ENCODE results near the gene PGGHG. TPM values are rescaled to one million over a fixed set of nuclear protein-coding genes. Genes with fewer than 3 reads are reported as not detected.

PGGHG gene
- total RNA-seq = 10 to 100 TPM; 11.4 to 15.3 (median 13.6) TPM
- 10 to 100 TPM in 1 of 3 donors, 1 to 10 TPM in 2; 1.6 to 68.0 (median 3.6) TPM for polyA plus RNA-seq

- TF ChIP-seq CTCF (IDR thresholded peaks at IDR 0.05) (no peak), POLR2A (IDR thresholded peaks at IDR 0.05) (no peak), EP300 (IDR thresholded peaks at IDR 0.05) (no peak), POLR2AphosphoS5 (IDR thresholded peaks at IDR 0.05) (peak in 2 of 4 donors; percentile 12 to 35)
Measured at GRCh38 chr11:288478-289397, at the start of gene PGGHG. Gene PGGHG, plus strand, starts transcription at chr11:289126. Its CDS starts 691 bp downstream, at chr11:289817.

GRCh38 chr11:240315-240714 is 48.6 kb upstream of the PGGHG start:
- Histone ChIP-seq H3K36me3 (peaks cover 18 to 64% (median 18%) of the 10 kb centered on the region in 4 donors), H3K4me1 (peaks cover 0 to 22% (median 19%) of the 10 kb centered on the region in 4 donors), H3K9me3 (no peaks in the 10 kb centered on the region), H3K27ac (no peak overlapping the region), H3K27me3 (no peaks in the 10 kb centered on the region), H3K4me3 (no peak overlapping the region)
- WGBS, 2 donors = 57 to 72% methylated on average over 1 of the region's 1 CpG
- peak; percentile 27 for DNase-seq
- TF ChIP-seq POLR2AphosphoS5 (IDR thresholded peaks at IDR 0.05) (no peak), POLR2A (IDR thresholded peaks at IDR 0.05) (no peak), CTCF (IDR thresholded peaks at IDR 0.05) (no peak), EP300 (IDR thresholded peaks at IDR 0.05) (no peak)
- intact Hi-C loops (cut with DNase I) = no loop called here

More at GRCh38 chr11:288478-289397, at the start of gene PGGHG:
- intact Hi-C loops (cut with DNase I) = loop anchor here (2.0 to 5.0 kb wide), 4 partner anchors 36 to 164 kb away; partner anchors contain the start of genes PSMD13, PTDSS2 and SIRT3
- Histone ChIP-seq H3K9me3 (no peaks in the 10 kb centered on the region), H3K4me1 (peaks cover 0 to 21% (median 17%) of the 10 kb centered on the region in 4 donors), H3K36me3 (peaks cover 0 to 11% (median 0%) of the 10 kb centered on the region in 4 donors), H3K27ac (peak within 1 kb of the TSS; percentile 50 to 70 (median 66)), H3K4me3 (peak within 1 kb of the TSS; percentile 46 to 77 (median 68)), H3K27me3 (peaks cover 6 to 40% (median 19%) of the 10 kb centered on the region in 3 donors)
- peak; percentile 87 for DNase-seq
- WGBS, 2 donors = 1% methylated on average over 112 of the region's 112 CpGs

GRCh38 chr11:241634-242033 is 47.3 kb upstream of the PGGHG start:
- Histone ChIP-seq H3K4me3 (no peak overlapping the region), H3K27me3 (no peaks in the 10 kb centered on the region), H3K27ac (no peak overlapping the region), H3K4me1 (peaks cover 0 to 18% (median 14%) of the 10 kb centered on the region in 4 donors), H3K36me3 (peaks cover 25 to 77% (median 29%) of the 10 kb centered on the region in 4 donors), H3K9me3 (no peaks in the 10 kb centered on the region)
- intact Hi-C loops (cut with DNase I) = no loop called here
- TF ChIP-seq EP300 (IDR thresholded peaks at IDR 0.05) = no peak
- TF ChIP-seq CTCF (IDR thresholded peaks at IDR 0.05) = no peak
- TF ChIP-seq POLR2A (IDR thresholded peaks at IDR 0.05) = no peak
- TF ChIP-seq POLR2AphosphoS5 (IDR thresholded peaks at IDR 0.05) = no peak
- peak; percentile 32 for DNase-seq
- WGBS, 2 donors = 95 to 96% methylated on average over 5 of the region's 5 CpGs

GRCh38 chr11:244376-244775 is 44.5 kb upstream of the PGGHG start:
- no peaks in the 10 kb centered on the region for H3K9me3 ChIP-seq
- H3K27ac ChIP-seq = no peak overlapping the region
- no peaks in the 10 kb centered on the region for H3K27me3 ChIP-seq
- intact Hi-C loops (cut with DNase I) = no loop called here
- peaks cover 42 to 97% (median 54%) of the 10 kb centered on the region in 4 donors for H3K36me3 ChIP-seq
- H3K4me3 ChIP-seq = no peak overlapping the region
- DNase-seq = no peak
- TF ChIP-seq POLR2A (IDR thresholded peaks at IDR 0.05) (no peak), EP300 (IDR thresholded peaks at IDR 0.05) (no peak)
- no peaks in the 10 kb centered on the region for H3K4me1 ChIP-seq
- WGBS, 2 donors = 90 to 93% methylated on average over 2 of the region's 2 CpGs

GRCh38 chr11:249062-249461 is 39.9 kb upstream of the PGGHG start:
- no peak for DNase-seq
- Histone ChIP-seq H3K4me3 (no peak overlapping the region), H3K9me3 (no peaks in the 10 kb centered on the region), H3K4me1 (no peaks in the 10 kb centered on the region), H3K36me3 (peaks cover 35 to 99% (median 58%) of the 10 kb centered on the region in 4 donors), H3K27ac (no peak overlapping the region), H3K27me3 (no peaks in the 10 kb centered on the region)
- TF ChIP-seq EP300 (IDR thresholded peaks at IDR 0.05) (no peak), POLR2A (IDR thresholded peaks at IDR 0.05) (no peak), CTCF (IDR thresholded peaks at IDR 0.05) (no peak)
- WGBS, 2 donors = 75 to 82% methylated on average over 8 of the region's 8 CpGs
- intact Hi-C loops (cut with DNase I) = no loop called here

Measured in sigmoid colon (tissue), 7 donors.